Body of pancreas (tissue), 4 donors: ENCODE results near the gene SCRN3. TPM values are rescaled to one million over a fixed set of nuclear protein-coding genes. Genes with fewer than 3 reads are reported as not detected.

Experiments used
- ATAC-seq: fragments of 150-250 bp; one replicate; pipeline ENCODE4 v1.9.1; 2016
- DNase-seq, 4 donors: peaks; one replicate each; pipeline ENCODE4 v3.0.0-alpha.2; 2019
- H3K27ac ChIP-seq, 4 donors: fragments of 200-600 bp; sonication (generic); 1 replicate in 3 of 4; 2 replicates in 1 of 4; pipeline versions ENCODE4 v1.5.1 to v1.6.1; 2016 to 2019; ENCODE audit warnings: mild to moderate bottlenecking in 1 of 4, mixed read lengths in 1 of 4, moderate library complexity in 1 of 4
- H3K27me3 ChIP-seq, 2 donors: fragments of 200-600 bp; sonication (generic); one replicate each; pipeline ENCODE4 v1.6.0; 2016; ENCODE audit warnings: mild to moderate bottlenecking in 1 of 2
- H3K36me3 ChIP-seq, 2 donors: fragments of 200-600 bp; sonication (generic); replicated peaks in 1 of 2; 2 replicates each; pipeline ENCODE4 v1.5.1; 2016; ENCODE audit warnings: low read depth in 2 of 2; ENCODE audit not compliant: insufficient read depth in 1 of 2
- H3K4me1 ChIP-seq: fragments of 200-600 bp; sonication (generic); one replicate; pipeline ENCODE4 v1.6.0; 2016
- H3K4me3 ChIP-seq, 2 donors: fragments of 200-600 bp; sonication (generic); 1 replicate in 1 of 2; 2 replicates in 1 of 2; pipeline ENCODE4 v1.5.1; 2016 to 2019
- H3K9me3 ChIP-seq, 3 donors: fragments of 200-600 bp; sonication (generic); 1 replicate in 2 of 3; 2 replicates in 1 of 3; pipeline ENCODE4 v1.5.1; 2016
- CTCF ChIP-seq, 7 experiments: fragments of 450-650 bp in 4 of 7; fragments of 200-600 bp in 3 of 7; sonication (generic) in 3 of 7; IDR thresholded peaks; one replicate each; pipeline ENCODE4 v1.5.1; 2016 to 2019; ENCODE audit warnings: antibody characterized with exemption in 7 of 7
- POLR2A ChIP-seq, 3 donors: fragments of 450-650 bp; IDR thresholded peaks; one replicate each; pipeline ENCODE4 v1.6.1; 2016; ENCODE audit warnings: antibody characterized with exemption in 3 of 3, mild to moderate bottlenecking in 2 of 3
- WGBS, 2 donors: methylation state at CpG; one replicate each; pipeline ENCODE4 v1.1.5; 2017; 5-methylcytosine and 5-hydroxymethylcytosine counted together
- intact Hi-C: fragments of 100-400 bp; cut with DNase I; formaldehyde crosslinking; loops from one replicate; pipeline ENCODE4 v1.15.1; 2023
- total RNA-seq, 2 donors: library from RNA; depleted of rRNA; stranded (reverse); fragments of >200 nt; gene quantifications; one replicate each; pipeline ENCODE4 v1.1.0, GENCODE V29; 2016

Gene SCRN3
- total RNA-seq = 10 to 100 TPM; 18.7 to 19.8 TPM

GRCh38 chr2:174395284-174395968 lies at the start of gene SCRN3:
SCRN3 (plus strand) TSS chr2:174395730; CDS start chr2:174398284, 2,554 bp downstream.
- Histone ChIP-seq H3K4me3 (peak within 1 kb of the TSS; percentile 56 to 89), H3K36me3 (no peaks in the 10 kb centered on the region), H3K9me3 (no peaks in the 10 kb centered on the region), H3K27me3 (no peaks in the 10 kb centered on the region), H3K4me1 (peaks cover 28% of the 10 kb centered on the region), H3K27ac (peak within 1 kb of the TSS; percentile 66 to 91 (median 86))
- TF ChIP-seq POLR2A (IDR thresholded peaks at IDR 0.05) (peak; percentile 44 to 76 (median 71)), CTCF (IDR thresholded peaks at IDR 0.05) (peak in 1 of 7 experiments; percentile 7)
- intact Hi-C loops = no loop called here
- WGBS, 2 donors = 0 to 1% methylated on average over 19 to 35 of the region's 35 CpGs
- ATAC-seq = peak; percentile 95
- DNase-seq = peak; percentile 85 to 93 (median 89)

GRCh38 chr2:174350018-174350417 lies 45.5 kb upstream of the SCRN3 start:
- WGBS, 2 donors = 87 to 89% methylated on average over 2 of the region's 2 CpGs
- H3K9me3 ChIP-seq = no peaks in the 10 kb centered on the region
- intact Hi-C loops = no loop called here
- DNase-seq (no peak), ATAC-seq (no peak)
- H3K4me3 ChIP-seq = no peak overlapping the region
- H3K36me3 ChIP-seq = peaks cover 1 to 4% of the 10 kb centered on the region in 2 donors
- H3K27ac ChIP-seq = no peak overlapping the region
- H3K4me1 ChIP-seq = no peaks in the 10 kb centered on the region
- H3K27me3 ChIP-seq = no peaks in the 10 kb centered on the region
- TF ChIP-seq CTCF (IDR thresholded peaks at IDR 0.05) (peak in 1 of 7 experiments; percentile 7), POLR2A (IDR thresholded peaks at IDR 0.05) (no peak)

- no peaks in the 10 kb centered on the region for H3K4me1 ChIP-seq
- no peak overlapping the region for H3K27ac ChIP-seq
- TF ChIP-seq POLR2A (IDR thresholded peaks at IDR 0.05) (no peak), CTCF (IDR thresholded peaks at IDR 0.05) (no peak)
- peaks cover 1 to 4% of the 10 kb centered on the region in 2 donors for H3K36me3 ChIP-seq
- WGBS, 2 donors = 88 to 92% methylated on average over 2 of the region's 2 CpGs
- no peak for DNase-seq
- no peaks in the 10 kb centered on the region for H3K27me3 ChIP-seq
- no peaks in the 10 kb centered on the region for H3K9me3 ChIP-seq
- no peak for ATAC-seq
- H3K4me3 ChIP-seq = no peak overlapping the region
- intact Hi-C loops = no loop called here
These were observed 44.8 kb upstream of the SCRN3 start for GRCh38 chr2:174350593-174351181.

- H3K27me3 ChIP-seq = no peaks in the 10 kb centered on the region
- intact Hi-C loops = no loop called here
These were observed 42.5 kb upstream of the SCRN3 start for GRCh38 chr2:174353004-174353403.

More at GRCh38 chr2:174353004-174353403, 42.5 kb upstream of the SCRN3 start:
- Histone ChIP-seq H3K36me3 (peaks cover 3 to 4% of the 10 kb centered on the region in 2 donors), H3K27ac (no peak overlapping the region), H3K4me1 (no peaks in the 10 kb centered on the region), H3K9me3 (no peaks in the 10 kb centered on the region), H3K4me3 (no peak overlapping the region)
- 97 to 100% methylated on average over 1 of the region's 1 CpG for WGBS, 2 donors
- TF ChIP-seq POLR2A (IDR thresholded peaks at IDR 0.05) (no peak), CTCF (IDR thresholded peaks at IDR 0.05) (no peak)
- ATAC-seq = no peak
- DNase-seq = no peak
